Colonic mucosa (tissue), 4 donors: ENCODE measurements around the gene IFITM1. TPM values are rescaled to one million over a fixed set of nuclear protein-coding genes. Genes with fewer than 3 reads are reported as not detected.

Experiments used
- DNase-seq: peaks from one replicate; pipeline ENCODE4 v3.0.0-alpha.2; 2020
- H3K27ac ChIP-seq: fragments of 200-600 bp; one replicate; pipeline ENCODE4 v1.8.0; 2021
- H3K27me3 ChIP-seq: fragments of 200-600 bp; one replicate; pipeline ENCODE4 v1.8.0; 2021
- H3K36me3 ChIP-seq: fragments of 200-600 bp; one replicate; pipeline ENCODE4 v1.8.0; 2021
- H3K4me1 ChIP-seq: fragments of 200-600 bp; one replicate; pipeline ENCODE4 v1.8.0; 2021; ENCODE audit warnings: mild to moderate bottlenecking
- H3K4me3 ChIP-seq: fragments of 200-600 bp; one replicate; pipeline ENCODE4 v1.8.0; 2021
- H3K9ac ChIP-seq, 2 donors: one replicate each; pipeline ENCODE4 v1.7.0; 2013; ENCODE audit warnings: control low read depth in 2 of 2, low read depth in 2 of 2, low read length in 2 of 2
- H3K9me3 ChIP-seq: fragments of 200-600 bp; one replicate; pipeline ENCODE4 v1.8.0; 2021
- CTCF ChIP-seq: fragments of 200-600 bp; IDR thresholded peaks from one replicate; pipeline ENCODE4 v1.8.0; 2022; ENCODE audit warnings: antibody characterized with exemption, mild to moderate bottlenecking
- intact Hi-C: fragments of 100-400 bp; cut with DNase I; formaldehyde crosslinking; loops from one replicate; pipeline ENCODE4 v1.14.1; 2022
- total RNA-seq, 2 donors: library from RNA; stranded (reverse); fragmentation: NEBNext Ultra II Directional in 1 of 2; extraction: Animal tissue kit (Norgen Biotek cat#: 25700) in 1 of 2; gene quantifications; one replicate each; pipeline ENCODE4 v1.2.1, GENCODE V29; 2021
- donor health status: healthy.
- donor health status: DM: no; HTN: no; CAD: no.
- donor health status: DM: no; HTN: no; CAD: no.

The IFITM1 gene
- total RNA-seq, 2 donors from 2014 or later, result 63.3 to 101 TPM

- intact Hi-C loops, result no loop called here
- Histone ChIP-seq H3K27ac (no peak overlapping the region), H3K9ac (no peak overlapping the region), H3K4me1 (no peaks in the 10 kb centered on the region), H3K4me3 (no peak overlapping the region), H3K27me3 (peaks cover 6% of the 10 kb centered on the region), H3K9me3 (no peaks in the 10 kb centered on the region), H3K36me3 (no peaks in the 10 kb centered on the region)
- DNase-seq, result no peak
- TF ChIP-seq CTCF, result no peak
Measured at GRCh38 chr11:292211-293121, 21.4 kb upstream of the IFITM1 start.

GRCh38 chr11:293271-293851, 20.5 kb upstream of the IFITM1 start:
- H3K9me3 ChIP-seq, result no peaks in the 10 kb centered on the region
- DNase-seq, result no peak
- no peak overlapping the region for H3K27ac ChIP-seq
- no peaks in the 10 kb centered on the region for H3K36me3 ChIP-seq
- H3K4me3 ChIP-seq, result no peak overlapping the region
- intact Hi-C loops, result no loop called here
- H3K4me1 ChIP-seq, result peaks cover 5% of the 10 kb centered on the region
- peaks cover 2% of the 10 kb centered on the region for H3K27me3 ChIP-seq
- no peak for TF ChIP-seq CTCF
- no peak overlapping the region for H3K9ac ChIP-seq

- intact Hi-C loops, result no loop called here
- Histone ChIP-seq H3K9ac (no peak overlapping the region), H3K27ac (no peak overlapping the region), H3K36me3 (no peaks in the 10 kb centered on the region), H3K9me3 (no peaks in the 10 kb centered on the region), H3K4me1 (peaks cover 5% of the 10 kb centered on the region), H3K4me3 (no peak overlapping the region), H3K27me3 (no peaks in the 10 kb centered on the region)
- DNase-seq, result no peak
- no peak for TF ChIP-seq CTCF
Measured at GRCh38 chr11:293852-294661, 19.8 kb upstream of the IFITM1 start.

GRCh38 chr11:294780-295179, 19.1 kb upstream of the IFITM1 start:
- intact Hi-C loops, result no loop called here
- Histone ChIP-seq H3K27me3 (peaks cover 1% of the 10 kb centered on the region), H3K27ac (no peak overlapping the region), H3K9ac (no peak overlapping the region), H3K4me1 (peaks cover 5% of the 10 kb centered on the region), H3K36me3 (no peaks in the 10 kb centered on the region), H3K9me3 (no peaks in the 10 kb centered on the region), H3K4me3 (no peak overlapping the region)
- DNase-seq, result no peak
- no peak for TF ChIP-seq CTCF

- no peak for DNase-seq
- H3K27me3 ChIP-seq, result peaks cover 3% of the 10 kb centered on the region
- intact Hi-C loops, result no loop called here
- peaks cover 5% of the 10 kb centered on the region for H3K4me1 ChIP-seq
- no peaks in the 10 kb centered on the region for H3K9me3 ChIP-seq
- no peak overlapping the region for H3K27ac ChIP-seq
- no peaks in the 10 kb centered on the region for H3K36me3 ChIP-seq
- no peak overlapping the region for H3K9ac ChIP-seq
- TF ChIP-seq CTCF, result no peak
- no peak overlapping the region for H3K4me3 ChIP-seq
Measured at GRCh38 chr11:295351-296170, 18.3 kb upstream of the IFITM1 start.
